ENCODE measurements around the gene TBC1D1.

GRCh38 chr4:37908488-37909331 lies 17.8 kb downstream of the TBC1D1 start:
- TF ChIP-seq, protein P1, sequence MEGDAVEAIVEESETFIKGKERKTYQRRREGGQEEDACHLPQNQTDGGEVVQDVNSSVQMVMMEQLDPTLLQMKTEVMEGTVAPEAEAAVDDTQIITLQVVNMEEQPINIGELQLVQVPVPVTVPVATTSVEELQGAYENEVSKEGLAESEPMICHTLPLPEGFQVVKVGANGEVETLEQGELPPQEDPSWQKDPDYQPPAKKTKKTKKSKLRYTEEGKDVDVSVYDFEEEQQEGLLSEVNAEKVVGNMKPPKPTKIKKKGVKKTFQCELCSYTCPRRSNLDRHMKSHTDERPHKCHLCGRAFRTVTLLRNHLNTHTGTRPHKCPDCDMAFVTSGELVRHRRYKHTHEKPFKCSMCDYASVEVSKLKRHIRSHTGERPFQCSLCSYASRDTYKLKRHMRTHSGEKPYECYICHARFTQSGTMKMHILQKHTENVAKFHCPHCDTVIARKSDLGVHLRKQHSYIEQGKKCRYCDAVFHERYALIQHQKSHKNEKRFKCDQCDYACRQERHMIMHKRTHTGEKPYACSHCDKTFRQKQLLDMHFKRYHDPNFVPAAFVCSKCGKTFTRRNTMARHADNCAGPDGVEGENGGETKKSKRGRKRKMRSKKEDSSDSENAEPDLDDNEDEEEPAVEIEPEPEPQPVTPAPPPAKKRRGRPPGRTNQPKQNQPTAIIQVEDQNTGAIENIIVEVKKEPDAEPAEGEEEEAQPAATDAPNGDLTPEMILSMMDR (conservative IDR thresholded peaks at IDR 0.05; ENCODE audit: low read depth, low read length): no peak
- no peak for TF ChIP-seq EZH2 (IDR thresholded peaks at IDR 0.05; ENCODE audit: borderline replicate concordance, low read depth, low read length, poor library complexity, severe bottlenecking)
